A549 (cell line): ENCODE data around the gene ZNF479. TPM values are rescaled to one million over a fixed set of nuclear protein-coding genes. Genes with fewer than 3 reads are reported as not detected.
"Not testable (repeated sequence)": the region's sequence is repeated elsewhere in the genome, so short reads cannot be mapped to it uniquely, and the experiment has no call there.

ENCODE experiments used
- ATAC-seq, 2 experiments: fragments of 200-7000 bp in 1 of 2; fragments of >200 bp in 1 of 2; cut with Nextera tagmentation in 1 of 2; cut with Tn5 transposase in 1 of 2; 3 replicates each; pipeline versions ENCODE4 v1.8.0 to v1.9.1; 2018 to 2020; ENCODE audit warnings: mild to moderate bottlenecking in 1 of 2, moderate library complexity in 1 of 2
- CTCF ChIA-PET: fragments of 300-600 bp; sonication (Branson Sonifier 250); formaldehyde crosslinking; extraction: SDS; loops from one replicate; lab custom pipeline; 2021; ENCODE audit warnings: antibody characterized with exemption, inconsistent platforms; lab: Yijun Ruan, JAX
- POLR2A ChIA-PET: fragments of 350-600 bp; formaldehyde crosslinking; extraction: SDS; loops from one replicate; lab custom pipeline; 2021; ENCODE audit warnings: antibody characterized with exemption, inconsistent platforms; lab: Yijun Ruan, JAX
- DNase-seq, 2 experiments: peaks; one replicate each; pipeline versions ENCODE4 v3.0.0 to v3.0.0-alpha.2; 2011 to 2016; ENCODE audit warnings: low read depth in 1 of 2, low spot score in 1 of 2
- FAIRE-seq: peaks from 2 replicates; lab custom pipeline; 2011; peaks lifted over from hg19 to GRCh38; lab: Jason Lieb, UNC
- H3K27ac ChIP-seq, 2 experiments: fragments of >200 bp; sonication (Bioruptor Twin); formaldehyde crosslinking; 3 replicates each; pipeline ENCODE4 v1.5.1; 2016 to 2017
- H3K4me1 ChIP-seq: fragments of >200 bp; sonication (Bioruptor Twin); formaldehyde crosslinking; 3 replicates; pipeline ENCODE4 v1.6.1; 2016
- H3K4me2 ChIP-seq: fragments of >200 bp; sonication (Bioruptor Twin); formaldehyde crosslinking; 3 replicates; pipeline ENCODE4 v1.6.1; 2016
- H3K4me3 ChIP-seq: fragments of >200 bp; sonication (Bioruptor Twin); formaldehyde crosslinking; 3 replicates; pipeline ENCODE4 v1.5.1; 2016
- H3K9me3 ChIP-seq: fragments of >200 bp; sonication (Bioruptor Twin); formaldehyde crosslinking; 3 replicates; pipeline ENCODE4 v1.6.1; 2016
- WGBS: methylation state at CpG from one replicate; pipeline ENCODE4 v1.1.6; 2017; ENCODE audit errors: missing lambda C conversion rate; 5-methylcytosine and 5-hydroxymethylcytosine counted together
- polyA plus RNA-seq, 4 experiments: library from polyadenylated mRNA; depleted of rRNA in 3 of 4; stranded (reverse); fragments of >200 nt; fragmentation: RNase III in 1 of 4; extraction: RNeasy Plus Mini Kit Qiagen cat#74134 plus additional on column Dnase treatment in 1 of 4; gene quantifications; 2 replicates in 3 of 4; 3 replicates in 1 of 4; pipeline ENCODE4 v1.2.3, GENCODE V29; 2011 to 2017

Gene ZNF479
- polyA plus RNA-seq, 2 of the 4 experiments (the other 2 are of a cell fraction) = not detected

GRCh38 chr7:57120123-57120784 lies 12.0 kb downstream of the ZNF479 start:
- H3K27ac ChIP-seq, H3K4me3 ChIP-seq, DNase-seq, H3K9me3 ChIP-seq, H3K4me2 ChIP-seq, ATAC-seq, H3K4me1 ChIP-seq, CTCF ChIA-PET, FAIRE-seq, POLR2A ChIA-PET: not testable (repeated sequence)
- WGBS = 40% methylated on average over 5 of the region's 5 CpGs
